ENCODE data around the gene CDC27. TPM values are rescaled to one million over a fixed set of nuclear protein-coding genes. Genes with fewer than 3 reads are reported as not detected.

Gene CDC27
- total RNA-seq, 1 donor from 2014 or later, result 167 TPM

- H3K9ac ChIP-seq, result no peak overlapping the region
- no peak overlapping the region for H3K4me3 ChIP-seq
- Mint-ChIP-seq H3K36me3 (no peaks in the 10 kb centered on the region), H3K27me3 (ENCODE audit: insufficient read depth, low read depth) (peaks cover 6% of the 10 kb centered on the region), H3K4me1 (peaks cover 10% of the 10 kb centered on the region), H3K9me3 (no peaks in the 10 kb centered on the region), H3K27ac (no peak overlapping the region), H3K4me3 (no peak overlapping the region)
- DNase-seq (ENCODE audit: low spot score), result no peak
- H3K27ac ChIP-seq, result no peak overlapping the region
- peaks cover 7% of the 10 kb centered on the region for H3F3A ChIP-seq (ENCODE audit: low read depth)
- TF ChIP-seq CTCF (IDR thresholded peaks at IDR 0.05) (no peak), EZH2phosphoT487 (IDR thresholded peaks at IDR 0.05) (no peak), EZH2 (IDR thresholded peaks at IDR 0.05) (no peak)
- H3K36me3 ChIP-seq, result no peaks in the 10 kb centered on the region
- H3K4me2 ChIP-seq, result no peak overlapping the region
- no peaks in the 10 kb centered on the region for H3K27me3 ChIP-seq
- H3K79me2 ChIP-seq (ENCODE audit: low read depth), result peaks cover 15% of the 10 kb centered on the region
- H3K4me1 ChIP-seq, result peaks cover 6% of the 10 kb centered on the region
- peaks cover 8% of the 10 kb centered on the region for H4K20me1 ChIP-seq (ENCODE audit: low read depth)
- H3K9me3 ChIP-seq (ENCODE audit: low read depth), result no peaks in the 10 kb centered on the region
- no peak overlapping the region for H2AFZ ChIP-seq (replicated peaks)
Observed at GRCh38 chr17:47192554-47192953, 3.5 kb upstream of the CDC27 start.

DNA sequence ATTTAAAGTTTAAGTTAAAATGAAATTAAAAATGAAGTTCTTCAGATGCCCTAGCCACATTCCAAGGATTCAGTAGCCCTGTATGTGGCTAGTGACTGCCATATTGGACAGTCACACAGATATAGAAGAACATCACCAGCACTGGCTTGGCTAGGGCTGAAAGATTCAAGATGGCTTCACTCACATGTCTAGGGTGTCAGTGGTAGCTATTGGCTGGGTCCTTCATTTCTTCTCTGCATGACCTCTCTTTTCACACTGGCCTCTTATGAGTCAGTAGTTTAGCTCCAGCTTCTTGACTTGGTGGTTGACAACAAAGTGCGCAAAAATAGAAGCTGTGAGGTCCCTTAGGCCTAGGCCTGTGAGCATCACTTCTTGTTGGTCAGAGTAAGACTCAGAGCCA, 1.7 kb upstream of the CDC27 start:
- TF ChIP-seq EZH2 (IDR thresholded peaks at IDR 0.05) (no peak), CTCF (IDR thresholded peaks at IDR 0.05) (no peak), EZH2phosphoT487 (IDR thresholded peaks at IDR 0.05) (no peak)
- H2AFZ ChIP-seq (replicated peaks), result no peak overlapping the region
- H3K4me1 ChIP-seq, result peaks cover 18% of the 10 kb centered on the region
- H3K9ac ChIP-seq, result no peak overlapping the region
- Mint-ChIP-seq H3K27me3 (ENCODE audit: insufficient read depth, low read depth) (peaks cover 3% of the 10 kb centered on the region), H3K36me3 (no peaks in the 10 kb centered on the region), H3K4me3 (no peak overlapping the region), H3K4me1 (peaks cover 15% of the 10 kb centered on the region), H3K9me3 (no peaks in the 10 kb centered on the region), H3K27ac (no peak overlapping the region)
- H3K4me2 ChIP-seq, result no peak overlapping the region
- no peaks in the 10 kb centered on the region for H3K9me3 ChIP-seq (ENCODE audit: low read depth)
- peaks cover 26% of the 10 kb centered on the region for H4K20me1 ChIP-seq (ENCODE audit: low read depth)
- peaks cover 7% of the 10 kb centered on the region for H3F3A ChIP-seq (ENCODE audit: low read depth)
- no peaks in the 10 kb centered on the region for H3K36me3 ChIP-seq
- H3K27me3 ChIP-seq, result no peaks in the 10 kb centered on the region
- no peak overlapping the region for H3K27ac ChIP-seq
- no peak overlapping the region for H3K4me3 ChIP-seq
- H3K79me2 ChIP-seq (ENCODE audit: low read depth), result peaks cover 33% of the 10 kb centered on the region
- DNase-seq (ENCODE audit: low spot score), result no peak

- TF ChIP-seq CTCF (IDR thresholded peaks at IDR 0.05), result no peak
- no peak for TF ChIP-seq EZH2phosphoT487 (IDR thresholded peaks at IDR 0.05)
- no peak for TF ChIP-seq EZH2 (IDR thresholded peaks at IDR 0.05)
- Mint-ChIP-seq H3K4me1 (peaks cover 15% of the 10 kb centered on the region), H3K9me3 (no peaks in the 10 kb centered on the region), H3K27ac (no peak overlapping the region), H3K27me3 (ENCODE audit: insufficient read depth, low read depth) (peaks cover 3% of the 10 kb centered on the region), H3K36me3 (no peaks in the 10 kb centered on the region), H3K4me3 (peak overlapping the region; percentile 98)
- H3K9ac ChIP-seq, result no peak overlapping the region
- H3K4me3 ChIP-seq, result no peak overlapping the region
- no peak overlapping the region for H3K27ac ChIP-seq
- peaks cover 31% of the 10 kb centered on the region for H4K20me1 ChIP-seq (ENCODE audit: low read depth)
- peaks cover 38% of the 10 kb centered on the region for H3K79me2 ChIP-seq (ENCODE audit: low read depth)
- no peaks in the 10 kb centered on the region for H3K36me3 ChIP-seq
- no peaks in the 10 kb centered on the region for H3K27me3 ChIP-seq
- H3K4me1 ChIP-seq, result peaks cover 18% of the 10 kb centered on the region
- H2AFZ ChIP-seq (replicated peaks), result no peak overlapping the region
- H3K9me3 ChIP-seq (ENCODE audit: low read depth), result no peaks in the 10 kb centered on the region
- DNase-seq (ENCODE audit: low spot score), result no peak
- peaks cover 7% of the 10 kb centered on the region for H3F3A ChIP-seq (ENCODE audit: low read depth)
- no peak overlapping the region for H3K4me2 ChIP-seq
Observed at GRCh38 chr17:47190243-47190642, 1.1 kb upstream of the CDC27 start.

All from neural progenitor cell (in vitro differentiated cells).